RKO (cell line): ENCODE measurements around the gene ZC3H7A.
A peak's percentile ranks its signal among the peaks of the same experiment; 100 is the strongest.
"Not testable (repeated sequence)": the region's sequence is repeated elsewhere in the genome, so short reads cannot be mapped to it uniquely, and the experiment has no call there.

Source experiments
- DNase-seq: peaks from one replicate; pipeline ENCODE4 v3.0.0-alpha.2; 2016; ENCODE audit warnings: low spot score

Gene ZC3H7A

GRCh38 chr16:11800382-11800718, 3.3 kb upstream of the ZC3H7A start:
- no peak for DNase-seq

GRCh38 chr16:11799509-11800381, 2.7 kb upstream of the ZC3H7A start:
- no peak for DNase-seq

- DNase-seq = no peak
These were observed 1.9 kb upstream of the ZC3H7A start for GRCh38 chr16:11799017-11799381.

- DNase-seq = peak; percentile 55
These were observed 870 bp upstream of the ZC3H7A start for GRCh38 chr16:11797957-11798299.

- DNase-seq = peak; percentile 56
These were observed 562 bp downstream of the ZC3H7A start for GRCh38 chr16:11796227-11797165.

GRCh38 chr16:11795887-11796226, 1.2 kb downstream of the ZC3H7A start:
- DNase-seq = no peak

GRCh38 chr16:11794996-11795886, 1.8 kb downstream of the ZC3H7A start:
- DNase-seq = no peak

GRCh38 chr16:11794447-11794846, 2.6 kb downstream of the ZC3H7A start:
- DNase-seq = no peak

GRCh38 chr16:11793840-11794239, 3.2 kb downstream of the ZC3H7A start:
- no peak for DNase-seq

- DNase-seq = no peak
These were observed 4.4 kb downstream of the ZC3H7A start for GRCh38 chr16:11792410-11793241.

- DNase-seq = no peak
These were observed 5.8 kb downstream of the ZC3H7A start for GRCh38 chr16:11791144-11791828.

- no peak for DNase-seq
These were observed 8.1 kb downstream of the ZC3H7A start for GRCh38 chr16:11788914-11789313.

GRCh38 chr16:11784980-11785599, 12.0 kb downstream of the ZC3H7A start:
- not testable (repeated sequence) for DNase-seq

GRCh38 chr16:11784381-11784780, 12.7 kb downstream of the ZC3H7A start:
- not testable (repeated sequence) for DNase-seq

- DNase-seq = no peak
These were observed 13.1 kb downstream of the ZC3H7A start for GRCh38 chr16:11784038-11784369.

GRCh38 chr16:11783319-11784037, 13.6 kb downstream of the ZC3H7A start:
- no peak for DNase-seq

- DNase-seq = no peak
These were observed 15.3 kb downstream of the ZC3H7A start for GRCh38 chr16:11781773-11782172.

- no peak for DNase-seq
These were observed 15.9 kb downstream of the ZC3H7A start for GRCh38 chr16:11780991-11781680.

- no peak for DNase-seq
These were observed 18.0 kb downstream of the ZC3H7A start for GRCh38 chr16:11779074-11779473.
